ENCODE data around the gene PARP14.
"Not testable (repeated sequence)": the region's sequence is repeated elsewhere in the genome, so short reads cannot be mapped to it uniquely, and the experiment has no call there.

Gene PARP14

DNA sequence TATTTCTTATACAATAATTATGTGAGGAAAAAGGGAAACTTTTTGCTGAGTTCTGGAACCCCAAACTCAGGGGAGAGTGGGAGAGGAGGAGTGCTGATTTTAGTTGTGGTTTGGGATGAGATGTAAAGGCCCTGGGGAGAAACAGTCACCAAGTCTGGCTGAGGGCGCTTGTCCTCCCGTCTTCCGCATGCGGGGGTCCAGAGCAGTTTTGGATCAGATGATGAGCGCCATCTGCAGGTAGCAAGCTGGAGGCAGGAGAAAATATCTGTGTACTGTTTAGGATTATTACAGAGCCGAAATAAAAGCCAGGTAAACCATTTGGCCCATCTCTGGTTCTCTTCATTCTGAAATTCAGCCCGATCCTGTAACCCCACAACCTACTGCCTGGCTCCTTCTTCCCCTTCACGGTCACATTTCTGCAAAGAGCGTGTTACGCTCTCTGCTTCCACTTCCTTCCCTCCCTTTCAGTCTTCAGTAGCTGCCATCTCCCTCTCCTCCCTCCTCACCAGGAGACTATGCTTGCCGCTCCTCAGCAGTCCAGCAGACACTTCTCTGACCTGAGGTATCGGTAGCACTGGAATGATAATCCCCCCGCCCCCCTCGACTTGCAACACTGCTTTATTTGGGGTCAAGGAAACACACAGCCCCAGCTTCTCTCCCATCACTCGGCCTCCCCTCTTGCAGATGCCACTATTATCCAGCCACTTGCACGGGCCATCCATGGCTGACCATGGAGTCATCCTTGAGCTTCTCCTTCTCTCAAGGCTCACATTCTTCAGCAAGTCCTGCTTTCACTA is 1.4 kb upstream of the PARP14 start:
- DNase-seq (ENCODE audit: low read depth, low spot score): no peak

DNA sequence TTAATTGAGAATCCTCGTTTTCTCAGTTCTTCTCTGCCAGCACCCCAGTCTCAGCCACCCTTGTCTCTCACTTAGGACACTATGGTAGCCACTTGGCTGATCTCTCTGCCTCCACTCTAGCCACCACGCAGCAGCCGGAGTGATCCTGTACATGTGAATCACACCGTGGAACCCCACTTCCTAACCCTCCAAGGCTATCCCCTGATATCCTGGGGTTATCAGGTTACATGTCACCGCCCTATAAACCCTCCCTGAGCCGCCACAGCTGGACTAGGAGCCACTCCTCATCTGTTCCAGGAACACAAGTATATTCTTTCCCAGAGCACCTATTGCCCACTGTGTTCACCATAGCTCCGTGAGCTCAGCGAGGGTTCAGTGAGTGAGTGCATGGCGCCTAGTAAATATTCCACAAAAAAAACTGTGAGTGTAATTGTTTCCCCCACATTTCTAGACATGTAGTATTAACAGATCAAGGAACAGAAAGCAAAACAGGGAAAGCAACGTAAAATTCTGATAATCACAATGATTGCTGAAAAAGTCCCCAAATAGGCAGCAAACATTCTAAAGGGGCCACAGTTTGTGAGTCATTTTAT is 661 bp upstream of the PARP14 start:
- no peak for DNase-seq (ENCODE audit: low read depth, low spot score)

DNA sequence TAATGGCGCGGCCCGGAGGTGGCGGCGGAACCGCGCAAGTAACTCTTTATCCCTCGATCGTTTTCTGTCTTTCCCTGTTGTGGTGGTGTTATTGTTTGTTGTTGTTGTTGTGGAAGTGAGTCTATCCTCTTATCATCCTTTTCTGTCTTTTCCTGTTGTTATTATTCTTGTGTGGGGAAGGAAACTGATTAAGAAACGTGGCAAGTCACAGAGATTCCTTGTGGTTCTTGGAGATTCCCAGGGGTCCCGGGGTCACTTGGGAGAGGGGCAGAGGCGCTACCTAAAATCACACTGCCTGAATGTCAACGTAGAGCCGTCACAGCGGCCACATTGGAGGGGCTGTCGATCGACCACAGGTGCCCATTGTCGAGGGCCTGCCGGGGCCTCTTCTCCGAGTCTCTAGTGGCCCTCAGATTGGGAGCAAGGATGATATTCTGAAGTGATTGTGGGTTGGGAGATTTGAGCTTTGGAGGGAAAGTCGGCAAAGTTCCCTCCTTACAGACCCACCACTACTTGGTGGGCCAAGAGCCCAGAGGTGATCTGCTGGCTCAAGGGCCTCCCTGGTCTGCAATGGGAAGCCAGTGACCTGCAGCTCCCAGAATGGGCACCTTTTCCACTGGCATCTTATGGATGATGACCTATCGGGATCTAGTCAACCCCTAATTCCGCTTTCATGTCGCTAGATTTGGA is 790 bp downstream of the PARP14 start:
- no peak for DNase-seq (ENCODE audit: low read depth, low spot score)

DNA sequence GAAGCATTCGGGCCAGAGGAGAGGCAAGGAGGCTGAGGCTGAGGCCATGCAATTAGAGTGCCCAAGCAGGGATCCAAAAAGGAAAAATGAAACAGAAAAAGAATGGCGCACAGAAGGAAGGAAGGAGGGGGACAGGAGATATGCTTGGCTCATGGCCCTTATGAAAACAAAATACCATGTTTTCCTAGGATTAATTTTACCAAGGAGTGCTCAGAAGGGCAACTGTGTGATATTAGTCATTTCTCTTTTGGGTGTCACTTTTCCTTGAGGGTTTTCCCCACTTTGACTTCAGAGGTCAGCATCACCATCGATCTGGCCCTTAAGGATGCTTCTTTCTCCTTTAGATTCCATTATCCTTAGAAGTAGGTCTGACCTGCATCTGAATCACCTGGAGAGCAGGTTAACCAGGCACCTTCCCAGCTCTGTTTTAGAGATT is 1.4 kb downstream of the PARP14 start:
- no peak for DNase-seq (ENCODE audit: low read depth, low spot score)

DNA sequence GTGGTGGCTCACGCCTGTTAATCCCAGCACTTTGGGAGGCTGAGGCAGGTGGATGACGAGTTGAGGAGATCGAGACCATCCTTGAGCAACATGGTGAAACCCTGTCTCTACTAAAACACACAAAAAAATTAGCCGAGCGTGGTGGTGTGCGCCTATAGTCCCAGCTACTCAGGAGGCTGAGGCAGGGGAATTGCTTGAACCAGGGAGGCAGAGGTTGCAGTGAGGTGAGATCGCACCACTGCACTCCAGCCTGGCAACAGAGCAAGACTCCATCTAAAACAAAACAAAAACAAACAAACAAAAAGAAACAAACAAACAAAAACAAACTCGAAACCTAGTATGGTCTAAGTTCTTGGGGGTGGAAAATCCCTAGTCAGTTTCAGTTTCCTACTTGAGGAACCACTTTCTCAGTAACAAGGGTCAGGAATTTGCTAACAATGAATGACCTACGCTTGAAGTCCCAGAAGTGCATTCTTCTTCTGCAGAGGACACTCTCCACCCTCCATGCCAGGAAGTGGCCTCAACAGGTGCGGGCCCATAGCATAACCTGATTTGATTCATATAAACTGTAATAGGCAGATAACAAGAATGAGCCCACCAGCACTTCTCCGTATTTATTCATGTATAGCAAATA is 2.3 kb downstream of the PARP14 start:
- DNase-seq (ENCODE audit: low read depth, low spot score): not testable (repeated sequence)

DNA sequence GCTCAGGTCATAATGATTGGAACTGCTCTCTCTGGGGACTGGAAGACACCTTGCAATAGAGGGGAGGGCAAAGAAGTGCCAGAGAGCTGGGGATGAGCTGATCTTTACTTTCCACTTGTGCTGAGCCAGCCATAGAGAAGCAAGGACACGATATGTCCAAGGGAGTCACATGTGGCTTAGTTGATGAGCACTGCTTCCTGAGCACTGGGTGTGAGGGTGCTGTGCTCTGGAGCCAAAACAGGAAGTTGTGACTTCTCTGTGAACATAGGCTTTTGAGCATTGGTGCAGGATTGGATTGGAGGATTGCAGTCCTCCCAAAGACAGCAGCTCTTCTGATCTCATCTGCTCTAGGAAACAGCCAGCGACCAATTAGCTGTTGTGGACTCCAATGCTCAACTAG is 6.7 kb downstream of the PARP14 start:
- DNase-seq (ENCODE audit: low read depth, low spot score): no peak

DNA sequence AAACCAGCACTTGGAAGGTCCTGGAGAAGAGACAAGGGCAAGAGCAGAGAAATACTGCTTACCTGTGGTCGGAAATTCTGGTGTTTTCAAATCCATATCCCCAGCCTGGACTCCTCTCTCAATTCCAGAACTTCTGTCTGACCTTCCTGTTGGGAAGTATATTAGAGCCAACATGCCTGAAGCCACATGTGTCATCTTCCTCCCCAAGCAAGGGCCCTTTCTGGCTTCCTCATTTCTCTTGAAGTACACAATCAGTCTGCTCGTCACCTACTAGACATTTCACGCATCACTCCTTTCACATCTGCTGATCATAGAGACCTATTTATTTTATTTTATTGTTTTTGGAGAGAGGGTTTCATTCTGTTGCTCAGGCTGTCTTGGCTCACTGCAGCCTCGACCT is 8.4 kb downstream of the PARP14 start:
- DNase-seq (ENCODE audit: low read depth, low spot score): no peak

DNA sequence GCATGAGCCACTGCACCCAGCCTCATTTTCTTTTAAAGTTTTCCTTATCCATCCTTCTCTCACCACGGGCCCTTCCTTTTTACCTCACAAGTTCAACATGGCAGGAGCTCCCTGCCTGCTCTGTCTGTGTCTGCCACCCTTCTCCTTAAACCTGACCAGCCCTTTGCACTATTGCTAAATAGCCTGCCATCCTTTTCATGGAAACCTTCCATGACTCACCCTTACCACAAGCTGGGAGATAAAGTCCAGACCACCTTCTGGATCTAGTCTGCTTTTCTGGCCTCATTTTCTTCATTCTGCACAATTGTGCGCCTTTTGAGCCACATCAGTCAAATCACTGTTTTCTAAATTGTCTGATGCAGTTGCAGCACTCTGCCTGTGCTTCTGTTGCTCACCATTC is 8.9 kb downstream of the PARP14 start:
- DNase-seq (ENCODE audit: low read depth, low spot score): no peak

DNA sequence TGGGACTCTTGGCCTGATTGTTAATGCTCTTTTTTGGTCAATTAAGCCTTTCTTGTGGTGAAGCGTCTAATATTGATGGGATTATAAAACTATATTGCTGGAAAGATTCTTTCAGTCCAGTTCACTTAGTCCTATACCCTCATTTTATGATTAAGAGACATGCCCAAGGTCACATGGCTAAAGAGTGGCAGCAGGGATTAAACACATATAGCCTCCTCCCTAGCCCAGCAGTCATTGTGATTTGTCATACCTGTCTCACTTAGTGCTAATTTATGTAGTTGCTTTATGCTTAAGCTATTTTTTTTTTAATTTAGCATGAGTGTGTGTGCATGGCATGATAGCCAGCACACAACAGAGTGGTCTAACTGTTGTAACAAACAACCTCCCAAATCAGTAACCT is 9.5 kb downstream of the PARP14 start:
- DNase-seq (ENCODE audit: low read depth, low spot score): no peak

DNA sequence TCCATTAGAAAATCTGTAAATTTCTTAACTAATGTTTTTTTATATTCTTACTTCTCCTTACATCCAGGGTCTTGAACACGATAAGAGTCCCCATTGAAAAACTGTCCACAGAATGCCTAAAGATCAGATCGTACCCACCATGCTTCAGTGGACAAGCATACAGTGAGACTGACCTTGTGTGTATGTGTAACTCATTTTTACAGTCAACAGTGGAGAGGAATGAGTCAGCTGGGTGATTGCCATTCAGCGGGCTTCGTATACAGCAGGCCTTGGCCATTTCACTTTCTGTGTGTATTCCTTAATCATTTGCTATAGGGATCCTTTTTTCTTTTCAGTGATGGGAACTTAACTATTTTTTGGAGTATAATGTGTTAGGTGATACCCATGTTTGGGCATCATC is 10.6 kb downstream of the PARP14 start:
- DNase-seq (ENCODE audit: low read depth, low spot score): no peak

DNA sequence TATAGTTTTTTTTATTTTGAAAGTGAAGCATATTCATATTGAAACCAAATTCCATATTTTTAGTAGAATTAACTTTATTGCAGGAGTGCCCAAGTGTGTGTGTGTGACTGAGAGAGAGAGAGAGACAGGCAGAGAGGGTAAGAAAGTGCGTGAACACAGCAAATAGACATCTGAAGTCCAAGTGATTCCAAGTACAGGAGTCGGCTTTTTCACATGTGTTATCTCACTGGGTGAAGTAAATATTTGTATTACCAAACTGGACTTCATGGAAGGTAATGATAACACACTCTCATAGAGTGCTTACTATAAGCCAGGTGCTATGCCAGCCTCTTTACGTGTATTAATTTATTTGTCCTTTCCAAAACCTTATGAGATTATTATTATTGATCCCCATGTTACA is 12.0 kb downstream of the PARP14 start:
- no peak for DNase-seq (ENCODE audit: low read depth, low spot score)

DNA sequence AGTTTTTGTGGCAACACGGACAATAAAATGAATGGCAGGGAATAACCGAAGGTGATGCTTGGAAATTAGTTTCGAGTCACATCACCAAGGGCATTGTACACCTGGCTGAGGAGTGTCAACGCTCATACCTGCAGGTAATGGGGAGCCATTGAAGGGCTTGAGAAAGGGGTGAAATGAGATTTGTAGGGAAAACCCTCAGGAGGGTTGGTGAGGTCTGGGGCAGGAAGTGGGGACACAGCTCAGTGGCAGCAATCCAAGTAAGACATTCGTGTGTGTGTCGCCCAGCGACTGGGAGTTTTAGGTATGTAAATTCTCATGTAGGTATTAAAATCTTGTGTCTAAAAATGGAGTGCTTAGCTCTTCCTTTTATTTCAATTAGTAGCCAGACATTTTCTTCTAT is 14.3 kb downstream of the PARP14 start:
- no peak for DNase-seq (ENCODE audit: low read depth, low spot score)

DNA sequence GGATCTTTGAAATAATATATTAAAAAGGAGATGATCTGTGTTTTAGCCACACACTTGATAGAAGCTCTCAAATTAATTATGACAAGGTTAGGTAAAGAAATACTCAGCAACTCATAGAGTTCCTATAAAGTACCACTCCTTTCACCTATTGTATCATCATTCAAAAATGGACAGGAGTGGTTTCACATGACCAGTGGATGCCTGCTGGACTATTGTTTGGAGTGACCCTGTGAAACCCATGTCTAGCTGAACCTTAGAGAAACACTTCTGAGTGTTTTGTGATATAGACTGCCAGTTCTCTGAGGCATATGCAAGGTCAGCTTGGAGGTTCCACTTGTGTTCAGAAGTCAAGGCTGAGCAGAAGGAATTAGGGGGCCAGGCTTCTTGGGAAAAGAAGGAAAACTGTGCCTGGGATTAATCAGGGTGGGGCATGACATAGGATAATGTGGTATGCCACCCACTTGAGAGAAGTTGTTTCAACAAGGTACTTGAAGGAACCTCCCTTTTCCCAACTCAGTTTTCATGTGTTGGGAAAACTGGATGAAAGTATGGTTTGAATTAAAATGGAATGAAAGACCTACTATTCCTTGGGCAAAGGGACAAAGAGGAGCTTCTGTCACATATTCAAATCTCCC is 15.4 kb downstream of the PARP14 start:
- DNase-seq (ENCODE audit: low read depth, low spot score): no peak

DNA sequence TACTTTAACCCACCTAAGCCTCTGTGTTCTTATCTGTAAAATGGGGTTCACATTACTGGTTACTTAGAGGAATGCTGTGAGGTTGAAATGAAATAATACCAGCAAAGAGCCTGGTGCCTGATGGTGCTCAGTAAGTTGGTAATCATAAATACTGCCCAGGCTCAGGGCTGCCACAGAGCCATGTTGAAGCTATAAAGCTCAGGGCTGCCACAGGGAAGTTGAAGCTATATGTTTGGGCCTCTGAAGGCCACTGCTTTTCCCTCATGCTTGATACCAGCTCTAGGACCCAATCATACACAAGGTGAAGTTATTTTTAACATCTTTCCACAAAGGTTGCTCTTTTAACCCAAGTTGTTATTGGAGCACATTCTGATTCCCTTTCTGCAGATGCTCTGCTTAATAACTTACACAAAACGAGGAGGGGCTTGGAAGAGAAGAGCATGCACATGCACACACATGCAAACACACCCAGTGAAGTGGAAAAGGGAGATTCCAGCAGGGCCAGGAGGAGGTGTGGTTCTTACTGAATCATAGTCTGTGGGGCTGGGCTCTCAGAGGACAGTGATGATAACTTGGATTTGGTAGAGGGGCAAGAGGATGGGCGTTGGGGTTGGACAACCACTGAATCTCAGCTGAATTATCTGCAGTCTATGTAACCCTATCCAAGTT is 17.4 kb downstream of the PARP14 start:
- DNase-seq (ENCODE audit: low read depth, low spot score): no peak

DNA sequence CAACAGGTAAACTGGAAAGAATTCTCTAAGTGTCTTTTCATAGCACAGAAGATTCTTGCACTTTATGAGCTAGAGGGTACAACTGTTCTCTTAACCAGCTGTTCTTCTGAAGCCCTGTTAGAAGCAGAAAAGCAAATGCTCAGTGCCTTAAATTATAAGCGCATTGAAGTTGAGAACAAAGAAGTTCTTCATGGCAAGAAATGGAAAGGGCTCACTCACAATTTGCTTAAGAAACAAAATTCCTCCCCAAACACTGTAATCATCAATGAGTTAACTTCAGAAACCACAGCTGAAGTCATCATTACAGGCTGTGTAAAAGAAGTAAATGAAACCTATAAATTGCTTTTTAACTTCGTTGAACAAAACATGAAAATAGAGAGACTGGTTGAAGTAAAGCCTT is 19.6 kb downstream of the PARP14 start:
- no peak for DNase-seq (ENCODE audit: low read depth, low spot score)

DNA sequence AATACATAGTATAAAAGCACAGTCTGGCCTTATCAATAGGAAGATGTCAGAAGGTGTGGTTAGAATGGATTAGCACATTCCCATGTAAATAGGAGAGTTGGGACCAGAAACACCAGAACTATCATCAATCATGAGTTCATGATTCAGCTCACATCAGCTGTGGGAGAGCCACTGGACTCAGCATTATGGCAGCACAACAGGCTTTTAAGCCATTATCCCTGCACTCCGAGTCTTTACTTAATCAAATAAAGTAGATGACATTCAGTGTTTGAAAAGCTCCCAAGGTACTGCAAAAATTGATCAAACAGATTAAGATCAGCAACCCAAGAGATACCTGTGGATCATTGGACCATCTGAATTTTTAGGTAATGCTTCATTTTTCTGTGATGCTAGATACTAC is 24.7 kb downstream of the PARP14 start:
- DNase-seq (ENCODE audit: low read depth, low spot score): no peak

DNA sequence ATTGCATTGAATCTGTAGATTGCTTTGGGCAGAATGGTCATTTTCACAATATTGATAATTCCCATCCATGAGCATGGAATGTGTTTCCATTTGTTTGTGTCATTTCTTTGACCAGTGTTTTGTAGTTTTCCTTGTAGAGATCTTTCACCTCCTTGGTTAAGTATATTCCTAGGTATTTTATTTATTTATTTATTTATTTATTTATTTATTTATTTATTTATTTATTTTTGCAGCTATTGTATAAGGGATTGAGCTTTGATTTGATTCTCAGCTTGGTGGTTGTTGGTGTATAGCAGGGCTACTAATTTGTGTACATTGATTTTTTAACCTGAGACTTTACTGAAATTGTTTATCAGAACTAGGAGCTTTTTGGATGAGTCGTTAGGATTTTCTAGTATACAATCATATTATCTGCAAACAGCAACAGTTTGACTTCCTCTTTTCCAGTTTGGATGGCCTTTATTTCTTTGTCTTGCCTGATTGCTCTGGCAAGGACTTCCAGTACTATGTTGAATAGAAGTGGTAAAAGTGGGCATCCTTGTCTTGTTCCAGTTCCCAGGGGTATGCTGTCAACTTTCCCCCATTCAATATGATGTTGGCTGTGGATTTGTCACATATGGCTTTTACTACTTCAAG is 30.1 kb downstream of the PARP14 start:
- DNase-seq (ENCODE audit: low read depth, low spot score): not testable (repeated sequence)

DNA sequence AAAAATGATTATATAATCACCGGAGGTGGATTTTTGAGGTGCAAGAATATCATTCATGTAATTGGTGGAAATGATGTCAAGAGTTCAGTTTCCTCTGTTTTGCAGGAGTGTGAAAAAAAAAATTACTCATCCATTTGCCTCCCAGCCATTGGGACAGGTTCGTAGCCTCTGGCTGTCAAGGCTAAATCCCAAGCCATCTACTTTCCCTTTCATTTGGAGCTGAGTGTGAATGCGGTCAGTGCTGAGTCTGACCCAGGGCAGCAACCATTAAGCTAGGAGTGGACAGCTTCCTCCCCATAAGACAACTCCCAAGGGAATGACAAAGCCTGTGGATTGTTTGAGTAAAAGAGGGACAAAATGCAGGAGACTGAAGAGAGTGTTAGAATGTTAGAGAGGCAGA is 33.6 kb downstream of the PARP14 start:
- DNase-seq (ENCODE audit: low read depth, low spot score): no peak

DNA sequence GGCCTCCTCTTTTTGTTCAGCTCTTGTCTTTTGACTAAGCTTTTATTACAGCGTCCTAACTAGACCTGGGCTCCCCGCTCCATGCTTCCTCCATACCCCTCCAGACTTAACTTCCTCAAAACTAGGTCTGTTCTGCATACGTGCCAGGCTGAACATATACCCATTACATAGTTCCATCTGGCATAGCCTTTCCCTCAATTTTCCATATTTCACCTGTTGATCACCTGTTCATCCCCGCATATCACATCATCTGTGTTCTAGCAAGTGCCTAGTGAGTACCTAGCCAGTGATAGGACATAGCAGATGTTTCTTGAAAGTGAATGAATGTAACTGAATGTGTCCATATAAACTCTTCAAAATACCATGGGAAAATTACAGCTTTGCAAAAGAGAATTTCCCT is 36.0 kb downstream of the PARP14 start:
- no peak for DNase-seq (ENCODE audit: low read depth, low spot score)

DNA sequence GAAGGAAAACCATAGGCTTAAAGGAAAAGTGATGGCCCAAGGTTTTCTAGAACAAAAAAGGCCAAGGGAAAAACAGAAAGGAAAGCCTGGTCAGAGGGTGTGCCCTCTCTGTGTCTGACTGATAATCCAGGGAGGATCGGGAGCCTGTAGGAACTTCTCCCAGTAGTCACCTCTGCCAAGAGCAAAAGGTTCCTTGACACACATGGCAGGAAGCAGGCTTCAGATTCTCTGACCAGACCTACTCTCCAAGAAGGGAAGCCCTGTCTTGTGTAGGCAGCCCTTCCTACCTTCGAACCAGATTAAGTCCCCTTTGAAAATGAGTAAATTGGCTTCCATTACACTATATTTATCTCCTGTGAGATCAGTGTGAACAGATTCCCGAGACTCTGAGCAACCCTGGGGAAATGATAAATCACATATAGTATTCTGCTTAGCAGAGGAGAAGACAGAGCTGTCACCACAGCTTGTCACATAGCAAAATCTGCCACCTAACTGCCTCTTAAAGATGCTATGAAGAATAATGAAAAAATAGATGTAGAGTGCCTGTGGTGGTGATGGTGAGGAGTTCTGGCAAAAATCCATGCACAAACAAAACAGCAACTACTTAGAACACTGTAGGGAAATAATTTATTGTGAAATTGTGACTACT is 38.8 kb downstream of the PARP14 start:
- DNase-seq (ENCODE audit: low read depth, low spot score): no peak

All from iPS DF 19.7 (cell line).